Left ventricle myocardium inferior (tissue), 1 donor: ENCODE measurements around the gene NTS. TPM values are rescaled to one million over a fixed set of nuclear protein-coding genes. Genes with fewer than 3 reads are reported as not detected.
A peak's percentile ranks its signal among the peaks of the same experiment; 100 is the strongest.

Experiments used
- DNase-seq: peaks from one replicate; pipeline ENCODE4 v3.0.0-alpha.2; 2020
- H3K27ac ChIP-seq: fragments of 200-600 bp; replicated peaks from 2 replicates; pipeline ENCODE4 v1.8.0; 2021
- H3K27me3 ChIP-seq: fragments of 200-600 bp; 2 replicates; pipeline ENCODE4 v1.8.0; 2021; ENCODE audit warnings: low read depth
- H3K36me3 ChIP-seq: fragments of 200-600 bp; 2 replicates; pipeline ENCODE4 v1.8.0; 2021
- H3K4me1 ChIP-seq: fragments of 200-600 bp; 2 replicates; pipeline ENCODE4 v1.8.0; 2021
- H3K4me3 ChIP-seq: fragments of 200-600 bp; 2 replicates; pipeline ENCODE4 v1.8.0; 2021; ENCODE audit warnings: mild to moderate bottlenecking, moderate library complexity
- H3K9me3 ChIP-seq: fragments of 200-600 bp; replicated peaks from 2 replicates; pipeline ENCODE4 v1.8.0; 2021
- CTCF ChIP-seq: fragments of 200-600 bp; IDR thresholded peaks from 2 replicates; pipeline ENCODE4 v1.8.0; 2021; ENCODE audit warnings: antibody characterized with exemption, mild to moderate bottlenecking, borderline replicate concordance
- intact Hi-C: fragments of 100-400 bp; cut with micrococcal nuclease; formaldehyde crosslinking; loops from one replicate; pipeline ENCODE4 v1.11.0; 2022
- long read RNA-seq: library from polyadenylated mRNA; unstranded; transcript quantifications from one replicate; pipeline ENCODE4 v2.0.0, GENCODE V29; 2021
- total RNA-seq: library from RNA; stranded (reverse); fragmentation: NEBNext Ultra II Directional; extraction: Animal tissue kit (Norgen Biotek cat#: 25700); gene quantifications from one replicate; pipeline ENCODE4 v1.2.1, GENCODE V29; 2021
- donor health status: DM: no; HTN: yes; CAD: no; lungs with severe emphysema.

Gene NTS
- not detected for total RNA-seq
- long read RNA-seq: 0 reads

DNA sequence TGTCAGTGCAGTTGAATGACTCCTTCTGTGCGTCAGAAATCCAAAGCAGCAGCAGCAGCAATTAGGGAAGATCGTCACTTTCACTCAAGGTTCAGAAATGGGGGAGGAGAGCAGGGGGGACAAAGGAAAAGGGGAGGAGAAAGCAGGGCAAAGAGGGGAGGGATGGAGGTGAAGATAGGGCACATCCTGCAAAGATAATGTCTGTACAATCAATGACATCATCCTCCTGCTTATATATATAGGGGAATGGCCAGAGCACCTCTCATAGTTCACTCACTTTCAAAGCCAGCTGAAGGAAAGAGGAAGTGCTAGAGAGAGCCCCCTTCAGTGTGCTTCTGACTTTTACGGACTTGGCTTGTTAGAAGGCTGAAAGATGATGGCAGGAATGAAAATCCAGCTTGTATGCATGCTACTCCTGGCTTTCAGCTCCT is at the start of gene NTS:
TSS of gene NTS (plus strand) at position 265 of the 431 bp plus-strand sequence. CDS start at position 374, 109 bp downstream.
- H3K9me3 ChIP-seq: no peaks in the 10 kb centered on the region
- no peak for TF ChIP-seq CTCF
- peaks cover 7% of the 10 kb centered on the region for H3K27me3 ChIP-seq
- no peak for DNase-seq
- no peaks in the 10 kb centered on the region for H3K4me1 ChIP-seq
- H3K4me3 ChIP-seq: no peak within 1 kb of the TSS
- intact Hi-C loops: loop anchor here (5.0 kb wide), 1 partner anchor 397 kb away; no protein-coding TSS in a partner anchor
- no peak within 1 kb of the TSS for H3K27ac ChIP-seq
- no peaks in the 10 kb centered on the region for H3K36me3 ChIP-seq

DNA sequence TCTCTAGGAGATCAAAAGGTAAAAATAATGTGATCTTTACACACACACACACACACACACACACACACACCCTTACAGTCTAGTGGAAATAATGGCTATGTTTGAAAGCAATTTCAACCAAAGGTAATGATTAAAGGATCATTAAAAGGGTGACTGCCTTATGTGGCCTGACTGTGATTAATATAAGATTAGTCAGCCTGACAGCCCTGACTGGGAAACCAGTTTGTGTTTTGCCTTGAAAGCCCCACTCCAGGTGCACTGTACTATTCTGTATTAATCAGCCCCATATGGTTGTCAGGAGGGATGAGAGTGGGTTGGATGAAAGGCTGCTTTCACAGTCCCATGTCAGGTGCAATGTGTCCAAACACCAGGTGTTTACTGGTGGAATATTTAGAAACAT is 48.3 kb upstream of the NTS start:
- Histone ChIP-seq H3K4me3 (no peak overlapping the region), H3K9me3 (no peaks in the 10 kb centered on the region), H3K4me1 (peaks cover 12% of the 10 kb centered on the region), H3K27me3 (no peaks in the 10 kb centered on the region), H3K36me3 (no peaks in the 10 kb centered on the region), H3K27ac (no peak overlapping the region)
- no peak for DNase-seq
- no peak for TF ChIP-seq CTCF
- intact Hi-C loops: no loop called here

- TF ChIP-seq CTCF: no peak
- Histone ChIP-seq H3K27ac (no peak overlapping the region), H3K4me1 (peaks cover 41% of the 10 kb centered on the region), H3K9me3 (no peaks in the 10 kb centered on the region), H3K36me3 (no peaks in the 10 kb centered on the region), H3K27me3 (no peaks in the 10 kb centered on the region), H3K4me3 (no peak overlapping the region)
- intact Hi-C loops: no loop called here
- DNase-seq: no peak
These were observed 45.5 kb upstream of the NTS start for GRCh38 chr12:85828576-85828975.

DNA sequence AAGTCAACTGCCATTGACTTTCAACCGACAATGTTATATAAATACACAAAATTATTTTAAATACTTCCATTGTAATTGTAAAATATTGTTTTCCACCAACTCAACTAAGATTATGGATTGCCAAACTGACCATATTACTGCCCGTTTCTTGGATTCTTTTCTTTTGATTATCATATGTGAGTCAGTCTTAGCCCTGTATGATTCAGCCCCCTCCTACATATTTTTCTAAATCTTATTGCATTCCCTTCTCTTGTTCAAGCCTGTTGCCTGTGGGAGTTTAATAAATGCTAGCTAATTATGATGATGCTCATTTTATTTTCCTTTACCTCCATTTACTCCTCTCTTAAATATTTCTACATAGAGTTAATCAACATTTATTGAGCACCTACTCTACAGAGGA is 44.7 kb upstream of the NTS start:
- TF ChIP-seq CTCF: no peak
- Histone ChIP-seq H3K9me3 (no peaks in the 10 kb centered on the region), H3K4me3 (no peak overlapping the region), H3K27me3 (no peaks in the 10 kb centered on the region), H3K36me3 (no peaks in the 10 kb centered on the region), H3K27ac (no peak overlapping the region), H3K4me1 (peaks cover 49% of the 10 kb centered on the region)
- no peak for DNase-seq
- intact Hi-C loops: no loop called here

GRCh38 chr12:85831327-85831990 is 42.6 kb upstream of the NTS start:
- intact Hi-C loops: no loop called here
- Histone ChIP-seq H3K27me3 (no peaks in the 10 kb centered on the region), H3K4me1 (peaks cover 61% of the 10 kb centered on the region), H3K27ac (peak overlapping the region; percentile 44), H3K9me3 (no peaks in the 10 kb centered on the region), H3K36me3 (no peaks in the 10 kb centered on the region), H3K4me3 (peak overlapping the region; percentile 28)
- no peak for TF ChIP-seq CTCF
- no peak for DNase-seq
